SJSA1 (cell line): ENCODE results near the gene TENM4. TPM values are rescaled to one million over a fixed set of nuclear protein-coding genes. Genes with fewer than 3 reads are reported as not detected.

Experiments used
- DNase-seq, 2 experiments: peaks; one replicate each; pipeline ENCODE4 v3.0.0-alpha.2; 2015 to 2020; ENCODE audit warnings: low spot score in 2 of 2, low read depth in 1 of 2
- H3K27ac ChIP-seq: fragments of 250-450 bp; sonication (Bioruptor Pico); 2 replicates; pipeline ENCODE4 v1.5.1; 2020; ENCODE audit warnings: mild to moderate bottlenecking, moderate library complexity
- H3K27me3 ChIP-seq: fragments of 250-450 bp; sonication (Bioruptor Pico); replicated peaks from 2 replicates; pipeline ENCODE4 v1.5.1; 2020; ENCODE audit warnings: mild to moderate bottlenecking, moderate library complexity
- H3K36me3 ChIP-seq: fragments of 250-450 bp; sonication (Bioruptor Pico); 2 replicates; pipeline ENCODE4 v1.5.1; 2020; ENCODE audit warnings: mild to moderate bottlenecking
- H3K4me1 ChIP-seq: fragments of 250-450 bp; sonication (Bioruptor Pico); replicated peaks from 2 replicates; pipeline ENCODE4 v1.6.1; 2021; ENCODE audit warnings: mild to moderate bottlenecking
- H3K4me3 ChIP-seq: fragments of 250-450 bp; sonication (Bioruptor Pico); 2 replicates; pipeline ENCODE4 v1.5.1; 2020; ENCODE audit warnings: mild to moderate bottlenecking
- H3K9me3 ChIP-seq: fragments of 250-450 bp; sonication (Bioruptor Pico); replicated peaks from 2 replicates; pipeline ENCODE4 v1.5.1; 2020; ENCODE audit warnings: mild to moderate bottlenecking
- total RNA-seq: library from RNA; depleted of rRNA; stranded (reverse); fragments of >200 nt; shearing (Covaris generic); gene quantifications from 2 replicates; pipeline ENCODE4 v1.2.3, GENCODE V29; 2014

The TENM4 gene
- total RNA-seq, 1 experiment from 2014 or later = not detected

GRCh38 chr11:79438631-79439409, 2.0 kb downstream of the TENM4 start:
- no peak overlapping the region for H3K4me3 ChIP-seq
- no peak for DNase-seq
- H3K4me1 ChIP-seq = no peaks in the 10 kb centered on the region
- no peaks in the 10 kb centered on the region for H3K36me3 ChIP-seq
- H3K9me3 ChIP-seq = no peaks in the 10 kb centered on the region
- H3K27me3 ChIP-seq = peaks cover 24% of the 10 kb centered on the region
- H3K27ac ChIP-seq = no peak overlapping the region

GRCh38 chr11:79437981-79438630, 2.7 kb downstream of the TENM4 start:
- Histone ChIP-seq H3K27me3 (peaks cover 24% of the 10 kb centered on the region), H3K36me3 (no peaks in the 10 kb centered on the region), H3K4me1 (no peaks in the 10 kb centered on the region), H3K9me3 (no peaks in the 10 kb centered on the region), H3K27ac (no peak overlapping the region), H3K4me3 (no peak overlapping the region)
- no peak for DNase-seq

GRCh38 chr11:79437278-79437980, 3.4 kb downstream of the TENM4 start:
- Histone ChIP-seq H3K4me3 (no peak overlapping the region; the same call in 1 of the 2 replicates), H3K9me3 (no peaks in the 10 kb centered on the region), H3K36me3 (no peaks in the 10 kb centered on the region), H3K27me3 (peaks cover 24% of the 10 kb centered on the region), H3K4me1 (no peaks in the 10 kb centered on the region), H3K27ac (no peak overlapping the region)
- no peak for DNase-seq

- H3K4me1 ChIP-seq = no peaks in the 10 kb centered on the region
- H3K27ac ChIP-seq = no peak overlapping the region
- H3K27me3 ChIP-seq = peaks cover 24% of the 10 kb centered on the region
- H3K4me3 ChIP-seq = no peak overlapping the region
- H3K9me3 ChIP-seq = no peaks in the 10 kb centered on the region
- no peaks in the 10 kb centered on the region for H3K36me3 ChIP-seq
- no peak for DNase-seq
Measured at GRCh38 chr11:79436919-79437277, 3.9 kb downstream of the TENM4 start.

- H3K4me3 ChIP-seq = no peak overlapping the region
- no peak overlapping the region for H3K27ac ChIP-seq
- no peak for DNase-seq
Measured at GRCh38 chr11:79434283-79434682, 6.5 kb downstream of the TENM4 start.

GRCh38 chr11:79432138-79432537, 8.7 kb downstream of the TENM4 start:
- Histone ChIP-seq H3K4me1 (no peaks in the 10 kb centered on the region), H3K27ac (no peak overlapping the region)

More at GRCh38 chr11:79434283-79434682, 6.5 kb downstream of the TENM4 start:
- H3K27me3 ChIP-seq = peaks cover 13% of the 10 kb centered on the region; the same call in 1 of the 2 replicates
- H3K4me1 ChIP-seq = no peaks in the 10 kb centered on the region
- no peaks in the 10 kb centered on the region for H3K9me3 ChIP-seq
- no peaks in the 10 kb centered on the region for H3K36me3 ChIP-seq

GRCh38 chr11:79431535-79431934, 9.3 kb downstream of the TENM4 start:
- H3K27me3 ChIP-seq = no peaks in the 10 kb centered on the region
- no peaks in the 10 kb centered on the region for H3K36me3 ChIP-seq
- no peak overlapping the region for H3K27ac ChIP-seq
- H3K4me3 ChIP-seq = no peak overlapping the region
- DNase-seq = no peak
- no peaks in the 10 kb centered on the region for H3K9me3 ChIP-seq
- no peaks in the 10 kb centered on the region for H3K4me1 ChIP-seq

More at GRCh38 chr11:79432138-79432537, 8.7 kb downstream of the TENM4 start:
- no peak for DNase-seq
- Histone ChIP-seq H3K4me3 (no peak overlapping the region), H3K36me3 (no peaks in the 10 kb centered on the region), H3K9me3 (no peaks in the 10 kb centered on the region), H3K27me3 (peaks cover 4% of the 10 kb centered on the region; the same call in 1 of the 2 replicates)

GRCh38 chr11:79430280-79430679, 10.6 kb downstream of the TENM4 start:
- Histone ChIP-seq H3K4me3 (no peak overlapping the region), H3K9me3 (no peaks in the 10 kb centered on the region), H3K36me3 (no peaks in the 10 kb centered on the region), H3K27me3 (no peaks in the 10 kb centered on the region), H3K4me1 (no peaks in the 10 kb centered on the region), H3K27ac (no peak overlapping the region)
- DNase-seq = no peak

- Histone ChIP-seq H3K4me3 (no peak overlapping the region), H3K4me1 (no peaks in the 10 kb centered on the region), H3K36me3 (no peaks in the 10 kb centered on the region), H3K27me3 (no peaks in the 10 kb centered on the region), H3K9me3 (no peaks in the 10 kb centered on the region), H3K27ac (no peak overlapping the region)
- no peak for DNase-seq
Measured at GRCh38 chr11:79428406-79428805, 12.4 kb downstream of the TENM4 start.

- Histone ChIP-seq H3K4me3 (no peak overlapping the region), H3K36me3 (no peaks in the 10 kb centered on the region), H3K9me3 (no peaks in the 10 kb centered on the region), H3K4me1 (no peaks in the 10 kb centered on the region), H3K27me3 (no peaks in the 10 kb centered on the region), H3K27ac (no peak overlapping the region)
- DNase-seq = no peak
Measured at GRCh38 chr11:79427611-79428327, 13.1 kb downstream of the TENM4 start.

GRCh38 chr11:79427126-79427525, 13.7 kb downstream of the TENM4 start:
- Histone ChIP-seq H3K36me3 (no peaks in the 10 kb centered on the region), H3K27ac (no peak overlapping the region), H3K9me3 (no peaks in the 10 kb centered on the region), H3K27me3 (no peaks in the 10 kb centered on the region), H3K4me3 (no peak overlapping the region), H3K4me1 (no peaks in the 10 kb centered on the region)
- DNase-seq = no peak

- H3K9me3 ChIP-seq = no peaks in the 10 kb centered on the region
- no peaks in the 10 kb centered on the region for H3K27me3 ChIP-seq
- no peaks in the 10 kb centered on the region for H3K4me1 ChIP-seq
- H3K4me3 ChIP-seq = no peak overlapping the region
- DNase-seq = no peak
- no peaks in the 10 kb centered on the region for H3K36me3 ChIP-seq
- no peak overlapping the region for H3K27ac ChIP-seq
Measured at GRCh38 chr11:79425463-79425862, 15.4 kb downstream of the TENM4 start.

GRCh38 chr11:79423736-79424135, 17.1 kb downstream of the TENM4 start:
- H3K27ac ChIP-seq = no peak overlapping the region
- no peaks in the 10 kb centered on the region for H3K9me3 ChIP-seq
- no peaks in the 10 kb centered on the region for H3K27me3 ChIP-seq
- DNase-seq = no peak
- no peak overlapping the region for H3K4me3 ChIP-seq
- H3K36me3 ChIP-seq = no peaks in the 10 kb centered on the region
- H3K4me1 ChIP-seq = no peaks in the 10 kb centered on the region; the same call in 1 of the 2 replicates
